Right lobe of liver (tissue), 4 donors: ENCODE measurements around the gene PRRG4.

ENCODE experiments used
- CTCF ChIP-seq, 4 donors: fragments of 200-600 bp in 3 of 4; fragments of 450-650 bp in 1 of 4; IDR thresholded peaks; one replicate each; pipeline versions ENCODE4 v1.5.1 to v1.8.0; 2016 to 2022; ENCODE audit warnings: antibody characterized with exemption in 4 of 4, mild to moderate bottlenecking in 2 of 4
- POLR2A ChIP-seq: fragments of 450-650 bp; IDR thresholded peaks from one replicate; pipeline ENCODE4 v1.6.1; 2017; ENCODE audit warnings: antibody characterized with exemption, mild to moderate bottlenecking
- donor health status: DM: no; HTN: no; CAD: no.
- donor health status: DM: no; HTN: no; CAD: no.
- donor health status: DM: no; HTN: yes; CAD: no.

DNA sequence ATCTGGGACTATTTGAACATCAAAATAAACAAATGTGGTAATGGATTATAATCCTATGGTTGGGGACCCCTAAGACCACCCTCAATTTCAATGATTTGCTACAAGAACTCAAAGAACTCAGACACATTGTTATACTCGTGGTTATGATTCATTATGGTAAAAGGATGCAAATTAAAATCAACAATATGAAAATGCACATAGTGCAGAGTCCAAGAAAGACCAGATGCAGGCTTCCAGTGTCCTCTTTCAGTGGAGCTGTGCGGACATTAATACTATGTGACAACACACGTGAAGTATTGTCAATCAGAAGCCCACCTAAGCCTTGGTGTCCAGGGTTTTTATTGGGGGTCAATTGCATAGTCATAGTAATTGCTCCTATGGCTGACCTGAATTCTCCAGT, 53.7 kb downstream of the PRRG4 start:
- TF ChIP-seq CTCF (IDR thresholded peaks at IDR 0.05) (no peak), POLR2A (no peak)
